Glomerular endothelial cell (primary cell): ENCODE measurements around the gene GSAP. TPM values are rescaled to one million over a fixed set of nuclear protein-coding genes. Genes with fewer than 3 reads are reported as not detected.

Source experiments
- DNase-seq: peaks from one replicate; pipeline ENCODE4 v3.0.0-alpha.2; 2011; ENCODE audit warnings: low read depth, low spot score; ENCODE audit errors: extremely low read depth
- total RNA-seq: library from RNA; depleted of rRNA; stranded (reverse); fragments of >200 nt; gene quantifications from 2 replicates; pipeline ENCODE4 v1.2.3, GENCODE V29; 2015

The GSAP gene
- total RNA-seq, 1 donor from 2014 or later: 4.6 TPM

DNA sequence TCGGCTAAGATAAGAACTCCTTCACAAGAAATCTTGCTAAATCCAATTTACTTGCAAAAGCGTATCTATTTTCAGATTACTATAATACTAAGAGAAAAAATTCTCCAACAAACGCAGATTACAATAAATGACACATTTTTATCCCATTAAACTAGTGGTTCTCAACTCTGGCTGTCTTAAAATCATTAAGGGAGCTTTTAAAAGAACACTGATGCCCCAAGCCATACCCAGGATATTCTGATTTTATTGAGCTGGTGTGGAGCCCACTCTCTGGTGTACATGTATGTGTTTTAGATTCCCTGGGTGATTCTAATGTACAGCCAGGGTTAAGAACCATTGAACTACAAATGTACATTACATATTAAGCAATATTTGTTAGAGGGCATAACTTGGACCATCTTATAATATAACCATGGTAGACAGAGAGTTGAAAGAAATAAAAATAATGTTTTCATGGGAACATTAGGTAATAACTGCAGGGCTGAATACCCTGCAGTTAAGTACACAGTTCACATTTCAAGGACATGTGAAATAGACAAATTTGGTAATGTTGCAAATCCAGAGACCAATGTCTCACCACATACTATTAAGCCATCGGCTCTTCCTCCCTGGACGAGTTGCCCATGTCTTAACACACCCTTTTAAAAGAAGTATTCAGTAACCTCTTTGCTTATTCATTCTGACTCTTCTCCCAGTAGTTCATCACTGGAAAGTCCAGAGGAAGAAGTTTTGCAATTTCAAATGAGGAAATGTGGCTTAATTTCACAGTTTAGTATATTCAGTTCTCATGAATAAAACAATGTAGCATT is 6.2 kb downstream of the GSAP start:
- DNase-seq: no peak

DNA sequence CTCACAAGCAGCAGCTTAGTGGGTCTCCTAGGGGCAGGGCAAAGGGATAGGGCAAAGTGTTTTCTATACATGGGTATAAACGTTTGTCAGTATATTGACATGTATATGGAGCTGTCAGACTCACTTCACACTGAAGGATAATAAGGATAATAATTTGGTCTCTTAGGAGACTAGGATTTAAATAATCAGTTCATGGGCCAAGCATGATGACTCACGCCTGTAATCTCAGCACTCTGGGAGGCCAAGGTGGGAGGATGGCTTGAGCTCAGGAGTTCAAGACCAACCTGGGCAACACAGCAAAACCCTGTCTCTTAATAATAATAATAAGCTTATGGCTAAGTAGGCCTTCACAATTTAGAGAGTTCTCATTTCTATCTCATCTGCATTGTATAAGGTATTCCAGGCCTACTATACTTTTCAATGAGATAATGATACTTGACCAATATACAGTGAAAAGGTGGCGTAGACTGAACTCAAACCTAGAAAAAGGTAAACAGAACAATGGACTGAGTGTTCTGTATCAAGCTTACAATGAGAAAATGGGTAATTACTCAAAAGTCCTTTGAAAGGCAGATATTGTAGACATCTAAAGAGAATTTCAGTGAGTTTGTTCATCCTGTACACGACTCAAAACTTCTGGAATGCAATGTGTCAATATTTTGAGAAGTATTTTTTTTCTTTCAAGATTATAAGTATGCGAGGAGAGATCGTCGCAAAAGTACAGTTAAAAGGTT is 7.0 kb downstream of the GSAP start:
- DNase-seq: no peak

DNA sequence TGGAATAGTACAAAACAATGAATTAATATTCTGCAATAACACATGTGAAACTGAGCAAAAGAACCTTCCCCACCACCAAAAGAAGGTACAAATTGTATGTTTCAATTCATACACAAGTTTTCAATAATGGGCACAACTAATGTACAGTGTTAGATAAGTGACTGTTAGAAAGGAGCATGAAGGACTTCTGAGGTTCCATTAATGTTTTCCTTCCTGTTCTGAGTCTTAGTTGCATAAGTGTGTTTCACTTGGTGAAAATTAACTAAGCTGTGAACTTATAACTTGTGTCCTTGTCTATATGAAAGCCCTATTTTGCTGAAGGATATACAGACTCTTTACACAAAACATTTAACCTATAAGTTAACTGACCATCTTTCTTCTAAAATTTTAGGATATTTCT is 8.2 kb downstream of the GSAP start:
- DNase-seq: no peak

DNA sequence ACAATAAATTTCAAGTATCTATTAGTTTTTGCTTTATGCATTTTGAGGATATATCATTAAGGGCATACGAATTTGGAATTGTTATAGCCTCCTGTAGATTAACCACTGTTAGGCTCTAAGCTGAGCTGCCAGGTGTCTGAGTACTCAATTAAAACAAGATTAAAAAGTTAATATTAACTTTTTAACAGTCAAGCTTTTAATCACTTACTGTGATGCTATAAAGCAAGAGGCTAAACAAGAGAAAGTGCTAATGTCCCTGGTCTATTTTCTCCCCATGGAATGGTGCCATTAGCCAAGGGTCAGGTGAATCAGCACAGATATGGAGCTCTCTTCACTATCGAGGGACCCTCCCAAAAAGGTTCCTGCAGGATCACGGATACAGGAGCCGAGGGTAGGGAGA is 9.7 kb downstream of the GSAP start:
- no peak for DNase-seq

DNA sequence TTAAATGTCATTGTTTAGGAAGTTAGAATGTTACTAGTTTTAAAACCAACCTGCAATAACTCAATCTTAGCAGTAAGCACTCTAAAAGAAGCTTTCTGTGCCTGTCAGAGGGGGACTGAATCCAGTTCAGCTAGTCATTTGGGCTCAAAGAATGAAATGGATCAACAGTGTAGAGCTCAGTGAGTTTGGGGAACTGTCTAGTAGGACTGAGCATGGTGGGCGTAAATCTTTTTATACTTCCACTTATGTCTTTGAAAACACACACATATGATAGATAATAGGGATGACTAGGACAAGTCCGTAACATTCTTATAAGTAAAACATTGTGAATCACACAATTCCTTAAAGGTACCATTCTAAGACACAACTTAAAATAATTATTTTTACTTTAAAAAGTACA is 11.5 kb downstream of the GSAP start:
- DNase-seq: no peak

DNA sequence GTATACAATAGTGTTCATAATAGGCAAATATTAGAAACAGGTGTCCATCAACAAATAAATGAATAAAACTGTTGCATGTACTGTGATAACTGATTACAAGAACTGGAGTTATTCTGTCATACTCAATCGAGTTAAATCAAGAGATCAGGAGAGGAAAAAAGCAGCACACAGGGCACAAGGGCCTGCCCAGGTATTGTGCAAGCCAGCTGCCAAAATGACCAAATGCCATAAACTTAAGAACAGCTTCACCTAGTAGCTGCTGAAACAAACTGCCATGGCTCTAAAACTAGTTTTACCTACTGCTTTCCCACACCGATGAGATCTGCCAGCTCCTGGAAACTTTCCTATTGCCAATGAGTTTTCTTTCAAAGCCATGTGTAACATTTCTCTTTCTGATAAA is 12.2 kb downstream of the GSAP start:
- no peak for DNase-seq

DNA sequence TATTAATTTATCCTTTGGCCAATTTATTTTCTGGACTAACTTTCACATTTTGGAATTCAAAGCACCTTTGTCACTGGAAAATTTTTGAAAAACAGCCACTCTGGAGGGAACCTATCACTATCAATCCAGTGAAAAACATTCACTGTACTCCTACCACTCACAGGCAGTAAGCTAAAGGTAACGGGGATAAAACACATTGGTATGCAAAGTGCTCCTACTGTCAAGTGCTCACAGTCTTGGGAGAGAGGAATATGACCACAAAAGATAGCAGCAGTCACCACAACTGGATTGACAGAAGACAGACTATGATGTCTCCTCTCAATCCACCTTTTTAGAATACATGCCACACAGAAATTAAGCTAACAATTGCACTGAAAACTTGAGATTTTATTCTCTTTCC is 13.3 kb downstream of the GSAP start:
- no peak for DNase-seq

DNA sequence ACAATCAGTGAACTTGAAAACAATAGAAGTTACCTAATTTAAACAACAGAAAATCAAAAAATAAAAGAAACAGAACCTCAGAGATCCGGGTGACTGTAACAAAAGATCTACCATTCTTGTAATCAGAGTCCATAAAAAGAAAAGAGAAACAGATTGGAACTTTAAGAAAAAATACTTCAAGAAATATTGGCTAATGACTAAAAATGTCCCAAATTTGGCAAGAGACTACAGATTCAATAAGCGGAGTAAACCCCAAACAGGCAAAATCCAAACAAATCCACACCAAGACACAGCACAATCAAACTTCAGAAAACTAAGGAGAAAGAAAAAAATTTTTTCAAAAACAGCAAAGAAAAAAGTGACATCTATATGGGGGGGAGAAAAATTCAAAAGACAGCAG is 15.1 kb downstream of the GSAP start:
- DNase-seq: no peak

DNA sequence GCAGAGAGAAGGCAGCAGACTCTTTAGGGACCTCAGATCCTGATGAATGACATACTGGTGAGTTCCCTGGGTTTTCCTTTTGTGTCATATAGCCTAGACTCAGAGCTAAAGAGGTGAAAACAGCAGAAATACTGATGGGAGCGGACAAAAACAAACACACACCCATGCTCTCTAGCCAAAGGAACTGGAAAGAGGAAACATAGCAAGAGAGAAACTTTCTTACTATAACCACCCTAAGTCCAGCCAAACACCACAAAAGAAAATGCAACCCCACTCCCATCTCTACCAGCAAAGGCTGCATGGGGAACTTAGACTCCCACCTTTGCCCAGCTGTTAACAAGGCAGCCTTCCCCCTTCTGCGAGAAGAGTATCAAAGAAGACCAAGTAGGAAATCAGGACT is 16.3 kb downstream of the GSAP start:
- no peak for DNase-seq

DNA sequence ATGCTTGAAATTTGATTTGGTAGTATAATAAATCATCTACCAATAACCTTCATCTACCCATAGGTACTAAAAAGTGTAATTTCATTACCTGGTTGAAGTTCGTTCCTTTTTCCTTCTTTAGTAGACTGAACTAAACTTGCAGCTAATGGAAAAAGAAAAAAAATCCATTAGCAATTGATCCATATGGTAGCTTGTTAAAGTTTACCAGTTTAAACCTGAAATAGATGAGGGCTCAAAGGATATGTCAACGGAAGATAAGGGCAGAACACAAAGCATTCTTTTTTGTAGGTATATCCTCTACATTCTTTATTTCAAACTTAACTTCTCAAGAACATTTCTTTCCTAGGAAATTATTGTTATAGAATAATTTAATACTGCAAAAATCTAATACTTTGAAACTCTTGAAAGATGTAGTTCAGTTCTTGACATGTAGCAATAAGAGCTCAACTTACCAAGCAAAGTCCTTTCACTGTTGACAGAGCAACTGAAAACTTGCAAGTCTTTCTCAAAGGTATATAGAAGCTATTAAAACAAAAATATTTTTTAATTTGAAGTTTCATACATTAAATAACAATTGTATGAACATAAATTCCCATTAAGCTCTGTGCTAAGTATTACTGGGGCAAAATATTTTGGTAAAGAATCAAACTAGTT is 19.1 kb downstream of the GSAP start:
- no peak for DNase-seq

DNA sequence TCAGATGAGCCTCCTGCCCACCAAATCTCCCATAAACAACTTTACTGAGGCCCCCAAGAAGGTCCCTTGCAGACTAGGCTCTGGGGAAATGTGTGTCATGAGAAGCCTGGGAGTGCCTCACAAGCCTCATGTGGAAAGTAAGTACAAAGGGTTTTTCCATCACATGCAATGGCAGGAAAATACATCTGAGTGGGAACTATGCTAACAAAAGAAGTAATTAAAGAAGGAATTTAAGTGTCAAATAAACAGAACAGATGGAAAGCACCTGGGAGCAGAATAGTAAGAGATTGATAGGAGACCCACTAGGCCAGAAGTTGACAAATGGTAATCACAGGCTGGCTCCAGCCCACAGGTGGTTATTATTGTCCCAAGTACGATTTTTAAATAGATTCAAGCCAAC is 20.5 kb downstream of the GSAP start:
- DNase-seq: no peak

DNA sequence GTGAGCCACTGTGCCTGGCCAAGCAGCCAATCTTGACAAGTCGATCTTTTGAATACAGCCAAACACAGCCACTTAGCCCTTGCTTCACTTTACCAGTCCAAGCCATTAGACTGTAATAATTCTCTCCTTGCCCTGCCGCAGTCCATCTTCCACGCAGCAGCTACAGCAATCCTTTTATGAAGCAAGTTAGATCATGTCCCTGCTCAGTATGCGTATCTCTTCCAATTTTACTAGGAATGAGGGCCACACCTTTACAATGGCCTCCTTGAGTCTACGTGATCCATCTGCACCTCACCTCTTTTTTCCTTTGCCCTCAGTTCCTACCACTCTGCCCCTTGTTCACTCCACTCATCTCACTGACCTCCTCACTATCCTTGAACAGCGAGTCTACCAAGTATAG is 22.2 kb downstream of the GSAP start:
- DNase-seq: no peak

DNA sequence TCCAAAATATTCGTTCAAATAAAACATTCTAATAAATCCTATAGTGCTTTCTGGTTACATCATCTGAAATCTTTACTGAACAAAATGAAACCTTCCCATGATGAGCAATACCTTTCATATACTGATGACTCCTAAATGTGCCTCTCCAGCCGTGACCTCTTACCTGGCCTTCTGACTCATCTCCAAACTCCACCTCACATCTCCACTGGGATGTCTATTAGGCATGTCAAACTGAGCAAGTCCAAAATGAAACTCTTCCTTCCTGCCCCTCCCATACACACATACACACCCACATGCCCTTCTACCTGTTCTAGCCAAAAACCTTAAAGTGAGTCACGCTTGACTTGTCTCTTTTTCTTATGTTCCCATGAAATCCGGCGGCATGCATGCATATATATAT is 22.9 kb downstream of the GSAP start:
- no peak for DNase-seq

DNA sequence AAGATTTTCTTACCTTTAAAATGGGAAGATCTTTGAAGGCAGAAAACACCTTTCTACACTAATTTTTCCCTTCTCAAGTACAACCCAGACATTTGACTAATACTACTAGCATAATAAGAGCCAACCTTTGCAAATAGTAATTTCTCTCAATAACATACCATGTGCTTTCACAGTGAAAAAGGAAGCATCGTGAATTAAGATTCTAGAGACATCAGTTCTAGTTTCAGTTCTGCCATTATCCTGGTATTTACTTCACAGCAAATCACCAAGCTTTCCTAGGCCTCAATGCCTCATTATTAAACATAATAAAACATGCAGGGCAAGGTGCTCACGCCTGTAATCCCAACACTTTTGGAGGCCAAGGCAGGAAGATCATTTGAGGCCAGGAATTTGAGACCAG is 24.9 kb downstream of the GSAP start:
- DNase-seq: no peak

DNA sequence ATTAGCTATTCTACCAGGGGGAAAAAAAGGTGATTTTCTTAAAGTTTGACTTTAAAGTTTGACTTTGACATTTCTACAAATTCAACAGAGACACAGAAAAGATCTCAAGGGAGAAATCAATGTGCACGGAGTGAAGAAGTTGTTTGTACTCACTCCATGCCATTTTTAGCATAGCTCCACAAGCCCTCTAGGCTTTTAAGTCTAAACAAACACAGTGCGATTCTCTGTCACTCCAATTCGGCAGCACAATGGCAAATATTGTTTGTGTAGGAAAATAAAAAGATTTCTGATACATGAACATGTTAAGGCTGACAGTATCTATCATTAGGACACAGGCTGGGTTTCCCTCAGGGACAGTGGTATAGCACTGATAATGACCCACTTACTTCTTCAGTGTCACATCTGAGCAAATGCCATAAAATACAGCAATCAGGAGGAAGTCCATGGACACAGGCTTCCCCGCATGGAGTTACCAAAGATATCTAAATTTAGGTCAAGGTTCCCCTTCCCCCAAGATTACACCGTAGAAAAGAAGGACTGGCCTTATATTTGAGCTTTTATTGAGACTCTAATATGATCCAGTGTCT is 28.0 kb downstream of the GSAP start:
- DNase-seq: no peak

DNA sequence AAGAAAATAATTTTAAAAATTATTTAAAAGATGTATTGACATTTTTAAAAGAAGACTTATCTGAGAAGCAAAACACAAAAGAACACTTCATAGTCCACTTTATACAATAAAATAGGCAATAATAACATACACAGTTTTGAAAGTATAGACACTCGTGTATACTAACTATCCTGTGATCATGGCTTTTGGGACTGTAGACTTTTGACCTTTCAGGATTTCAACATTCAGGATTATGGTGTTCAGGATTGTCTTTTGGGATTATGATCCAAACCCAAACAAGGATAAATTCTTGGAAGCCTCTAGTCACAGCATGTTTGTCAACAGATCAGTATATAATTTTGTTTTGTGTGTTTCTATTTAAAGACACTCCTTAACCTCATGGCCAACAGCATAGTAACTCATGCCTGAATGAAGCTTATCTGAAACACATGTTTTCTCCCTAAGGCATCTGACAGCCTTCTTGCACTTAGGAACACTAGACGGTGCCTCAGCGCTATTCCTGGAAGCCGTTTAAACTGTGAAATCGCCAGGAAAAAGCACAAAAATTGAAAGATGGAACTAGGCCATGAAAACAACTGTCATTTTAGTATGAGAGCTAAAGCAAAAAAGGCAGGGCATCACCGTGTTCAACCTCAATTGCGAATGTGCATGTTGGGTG is 29.9 kb downstream of the GSAP start:
- no peak for DNase-seq

DNA sequence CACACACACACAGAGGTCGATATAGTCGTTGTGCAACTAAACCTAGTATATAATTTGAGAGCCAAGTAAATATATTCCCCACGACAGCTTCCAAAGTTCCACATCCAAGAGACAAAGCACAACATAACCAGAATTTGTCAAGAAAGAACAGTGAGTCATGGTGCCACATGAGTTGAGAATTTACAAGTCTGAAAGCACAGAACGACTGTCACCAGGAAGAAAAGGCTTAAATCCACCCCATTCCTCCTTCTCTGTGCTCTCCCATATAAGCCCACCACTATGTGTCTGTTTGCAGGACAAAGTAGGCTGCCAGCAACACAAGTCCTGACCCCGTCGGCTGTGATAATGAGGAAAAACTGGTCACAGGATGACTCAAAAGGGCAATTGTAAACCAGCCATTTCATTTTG is 32.8 kb downstream of the GSAP start:
- DNase-seq: no peak

DNA sequence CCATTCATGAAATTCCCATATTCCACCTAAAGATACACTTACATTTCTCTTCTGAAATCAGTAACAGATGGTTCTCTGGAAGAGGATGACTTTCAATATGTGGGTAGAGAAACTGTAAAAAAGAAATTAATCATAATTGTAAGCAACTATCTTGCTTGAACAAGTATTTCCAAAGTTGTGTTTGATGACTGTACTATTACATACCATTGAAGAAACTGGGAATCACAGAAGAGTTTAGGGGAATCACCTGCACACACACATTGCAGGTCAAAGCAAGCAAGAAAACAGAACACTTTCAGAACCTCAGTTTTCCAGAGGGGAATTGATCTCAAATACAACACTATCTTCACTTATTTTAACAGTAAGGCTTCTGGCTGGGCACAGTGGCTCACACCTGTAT is 33.6 kb downstream of the GSAP start:
- no peak for DNase-seq

DNA sequence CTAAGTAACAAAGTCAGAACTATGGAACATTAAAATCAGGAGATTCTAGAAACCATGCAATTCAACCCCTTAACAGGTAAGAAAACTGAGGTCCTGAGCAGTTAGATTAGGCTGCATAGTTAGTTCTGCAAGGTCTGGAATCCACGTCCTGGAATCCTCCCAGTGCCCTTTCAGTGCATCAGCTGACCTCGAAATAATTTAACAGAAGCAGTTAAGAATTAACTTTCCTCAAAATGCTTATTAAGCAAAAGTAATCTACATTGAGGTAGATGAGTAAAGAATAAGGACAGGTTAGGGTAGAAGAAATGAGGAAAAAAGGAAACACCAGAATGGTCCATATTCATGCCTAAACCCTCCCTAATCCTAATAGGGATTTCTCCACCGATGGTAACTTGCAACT is 37.6 kb downstream of the GSAP start:
- no peak for DNase-seq

DNA sequence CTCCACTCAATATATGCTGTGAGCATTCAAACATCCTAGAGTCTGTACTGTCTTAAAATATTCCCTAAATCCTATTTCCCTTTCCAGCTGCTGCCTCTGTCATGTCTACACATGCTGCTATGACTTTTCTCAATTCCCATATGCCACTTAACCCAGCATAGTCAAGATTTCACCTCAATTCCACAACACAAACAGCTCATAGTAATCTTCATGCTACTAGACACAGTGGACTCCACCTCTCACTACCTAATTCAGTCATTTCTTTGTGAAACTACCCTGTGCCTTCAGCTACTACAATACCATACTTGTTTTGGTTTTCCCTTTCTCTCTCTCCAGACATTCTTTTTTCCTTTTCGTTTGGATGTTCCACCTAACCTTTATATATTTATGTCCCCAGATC is 45.5 kb downstream of the GSAP start:
- no peak for DNase-seq

DNA sequence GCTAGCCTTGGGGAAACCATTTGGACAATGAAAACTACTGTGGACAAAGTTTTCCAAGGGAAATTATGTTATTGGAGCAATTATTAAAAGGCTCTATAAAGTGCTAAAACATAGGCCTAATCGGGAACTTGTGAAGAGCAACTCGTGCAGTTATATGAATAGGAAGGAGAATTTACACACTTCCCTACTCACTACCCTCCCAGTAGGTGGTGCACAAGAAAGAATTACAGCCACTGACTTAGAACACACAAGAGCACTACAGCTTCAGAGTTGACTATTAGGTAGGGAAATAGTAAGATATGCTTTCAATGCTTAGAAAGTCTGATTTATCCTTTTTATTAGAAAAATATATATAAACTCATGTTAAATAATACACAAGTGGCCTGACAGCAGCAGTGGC is 47.2 kb downstream of the GSAP start:
- no peak for DNase-seq
